H1 (cell line): Measurements from ENCODE around the gene CDK10. TPM values are rescaled to one million over a fixed set of nuclear protein-coding genes. Genes with fewer than 3 reads are reported as not detected.

Source experiments
- CHD7 ChIP-seq: fragments of 300-600 bp; sonication (generic); IDR thresholded peaks from 2 replicates; pipeline ENCODE4 v1.7.1; 2012; ENCODE audit warnings: low read length, moderate library complexity, mild to moderate bottlenecking, inconsistent platforms; ENCODE audit not compliant: insufficient replicate concordance
- POLR2A ChIP-seq, 2 experiments: IDR thresholded peaks; 1 replicate in 1 of 2; 2 replicates in 1 of 2; pipeline ENCODE4 v1.6.1; 2011; ENCODE audit warnings: low read depth in 2 of 2, low read length in 2 of 2, mild to moderate bottlenecking in 2 of 2; ENCODE audit errors: control extremely low read depth in 1 of 2
- SIX5 ChIP-seq: IDR thresholded peaks from 2 replicates; pipeline ENCODE4 v1.6.1; 2011; ENCODE audit warnings: mild to moderate bottlenecking, low read depth, low read length
- polyA plus RNA-seq, 7 experiments: library from polyadenylated mRNA; depleted of rRNA in 3 of 7; stranded (reverse) in 5 of 7; unstranded in 2 of 7; fragments of >200 nt in 5 of 7; fragments of 200-250 nt in 2 of 7; gene quantifications; 1 replicate in 5 of 7; 2 replicates in 1 of 7; 4 replicates in 1 of 7; pipeline versions ENCODE4 v1.2.1 to v1.2.3, GENCODE V29; 2011 to 2013; ENCODE audit warnings: missing spikeins in 2 of 7, mixed read lengths in 2 of 7
- total RNA-seq: library from RNA; stranded (reverse); fragmentation: NEBNext Ultra II Directional; extraction: Animal tissue kit (Norgen Biotek cat#: 25700); gene quantifications from 2 replicates; pipeline ENCODE4 v1.2.1, GENCODE V29; 2021

Gene CDK10
- total and polyA plus RNA-seq, 2 of the 8 experiments (the other 6 are each of a cell fraction or from before 2014, with no cell fraction given): 49.5 to 83.9 TPM

- TF ChIP-seq CHD7 (no peak), SIX5 (no peak), POLR2A (IDR thresholded peaks at IDR 0.05; ENCODE audit: control extremely low read depth in 1 of 2, low read depth in 2 of 2, low read length in 2 of 2) (no peak)
Observed at GRCh38 chr16:89712274-89712781, 25.8 kb downstream of the CDK10 start (continued).
